Measurements from ENCODE around the gene HLA-A.
A peak's percentile ranks its signal among the peaks of the same experiment; 100 is the strongest.
"Not testable (repeated sequence)": the region's sequence is repeated elsewhere in the genome, so short reads cannot be mapped to it uniquely, and the experiment has no call there.

The HLA-A gene

DNA sequence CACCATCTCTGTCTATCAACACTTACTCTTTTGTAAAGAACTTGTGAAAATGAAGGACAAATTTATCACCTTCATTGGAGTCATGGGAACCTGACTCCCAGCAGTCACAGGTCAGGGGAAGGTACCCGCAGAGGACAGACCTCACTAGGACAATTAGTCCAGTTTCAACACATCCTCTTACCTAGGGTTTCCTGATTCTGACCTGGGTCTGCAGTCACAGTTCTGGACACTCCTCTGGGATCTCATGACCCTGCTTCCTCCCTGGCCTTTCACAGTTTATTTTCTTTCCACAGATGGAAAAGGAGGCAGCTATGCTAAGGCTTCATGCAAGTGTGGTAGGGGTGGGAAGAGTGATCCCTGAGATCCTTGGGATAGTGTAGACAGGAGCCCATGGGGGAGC, 15.7 kb downstream of the HLA-A start:
- in situ Hi-C loops (cut with HindIII; ENCODE audit: low sequenced_read_pairs), result no loop called here
- TF ChIP-seq, protein P1, sequence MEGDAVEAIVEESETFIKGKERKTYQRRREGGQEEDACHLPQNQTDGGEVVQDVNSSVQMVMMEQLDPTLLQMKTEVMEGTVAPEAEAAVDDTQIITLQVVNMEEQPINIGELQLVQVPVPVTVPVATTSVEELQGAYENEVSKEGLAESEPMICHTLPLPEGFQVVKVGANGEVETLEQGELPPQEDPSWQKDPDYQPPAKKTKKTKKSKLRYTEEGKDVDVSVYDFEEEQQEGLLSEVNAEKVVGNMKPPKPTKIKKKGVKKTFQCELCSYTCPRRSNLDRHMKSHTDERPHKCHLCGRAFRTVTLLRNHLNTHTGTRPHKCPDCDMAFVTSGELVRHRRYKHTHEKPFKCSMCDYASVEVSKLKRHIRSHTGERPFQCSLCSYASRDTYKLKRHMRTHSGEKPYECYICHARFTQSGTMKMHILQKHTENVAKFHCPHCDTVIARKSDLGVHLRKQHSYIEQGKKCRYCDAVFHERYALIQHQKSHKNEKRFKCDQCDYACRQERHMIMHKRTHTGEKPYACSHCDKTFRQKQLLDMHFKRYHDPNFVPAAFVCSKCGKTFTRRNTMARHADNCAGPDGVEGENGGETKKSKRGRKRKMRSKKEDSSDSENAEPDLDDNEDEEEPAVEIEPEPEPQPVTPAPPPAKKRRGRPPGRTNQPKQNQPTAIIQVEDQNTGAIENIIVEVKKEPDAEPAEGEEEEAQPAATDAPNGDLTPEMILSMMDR (IDR thresholded peaks at IDR 0.05; ENCODE audit: low read depth, low read length), result no peak
- H3K4me3 ChIP-seq (ENCODE audit: low read depth, low read length), result no peak overlapping the region
- no peak for DNase-seq (ENCODE audit: low read depth, low spot score)

DNA sequence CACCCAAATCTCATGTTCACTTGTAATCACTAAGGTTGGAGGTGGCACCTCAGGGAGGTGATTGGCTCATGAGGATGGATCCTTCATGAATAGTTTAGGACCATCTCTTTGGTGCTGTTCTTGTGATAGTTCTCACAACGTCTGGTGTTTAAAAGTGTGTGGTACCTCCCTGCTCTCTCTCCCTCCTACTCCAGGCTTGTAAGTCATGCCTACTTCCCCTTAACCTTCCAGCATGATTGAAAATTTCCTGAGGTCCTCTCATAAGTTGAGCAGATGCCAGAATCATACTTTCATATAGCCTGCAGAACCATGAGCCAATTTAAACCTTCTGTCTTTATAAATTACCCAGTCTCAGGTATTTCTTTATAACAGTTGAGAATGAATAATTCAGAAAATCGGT, 16.6 kb downstream of the HLA-A start:
- TF ChIP-seq, protein P1 (IDR thresholded peaks at IDR 0.05; ENCODE audit: low read depth, low read length), result no peak

DNA sequence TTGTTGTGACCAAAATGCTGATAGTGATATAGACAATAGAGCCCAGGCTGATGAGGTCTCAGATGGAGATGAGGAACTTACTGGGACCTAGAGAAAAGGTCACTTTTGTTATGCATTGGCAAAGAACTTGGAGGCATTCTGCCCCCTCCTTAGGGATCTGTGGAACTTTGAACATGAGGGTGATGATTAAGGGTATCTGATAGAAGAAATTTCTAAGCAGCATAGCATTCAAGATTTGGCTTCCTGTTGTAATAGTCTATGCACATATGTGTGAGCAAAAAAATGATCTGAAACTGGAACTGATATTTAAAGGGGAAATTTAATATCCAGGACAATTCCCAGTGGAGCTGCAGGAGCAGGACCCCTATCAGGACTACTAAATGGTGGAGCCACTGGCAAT, 17.1 kb downstream of the HLA-A start:
- DNase-seq (ENCODE audit: low read depth, low spot score), result no peak
- TF ChIP-seq, protein P1 (IDR thresholded peaks at IDR 0.05; ENCODE audit: low read depth, low read length), result no peak
- in situ Hi-C loops (cut with HindIII; ENCODE audit: low sequenced_read_pairs), result no loop called here
- H3K4me3 ChIP-seq (ENCODE audit: low read depth, low read length), result no peak overlapping the region

More for the DNA sequence above, 16.6 kb downstream of the HLA-A start:
- no peak overlapping the region for H3K4me3 ChIP-seq (ENCODE audit: low read depth, low read length)
- in situ Hi-C loops (cut with HindIII; ENCODE audit: low sequenced_read_pairs), result no loop called here
- no peak for DNase-seq (ENCODE audit: low read depth, low spot score)

DNA sequence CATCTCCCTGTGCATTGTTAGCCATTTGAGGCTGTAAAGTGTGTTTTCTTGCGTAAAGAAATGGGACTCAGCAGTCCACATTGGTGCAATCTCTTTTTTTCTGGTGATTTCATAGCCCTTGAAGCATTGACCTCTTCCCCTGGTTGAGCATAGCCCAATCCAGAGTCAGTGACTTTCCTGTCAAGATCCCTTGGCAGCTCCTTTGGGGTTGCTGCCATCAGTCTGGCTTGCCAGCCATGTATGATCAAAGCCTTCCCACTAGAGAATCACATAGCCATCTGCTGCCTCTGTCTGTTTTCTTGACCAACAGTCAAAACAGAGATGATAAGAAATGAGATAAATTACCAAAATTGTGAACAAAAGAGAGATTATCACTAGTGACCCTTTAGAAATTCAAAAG, 19.6 kb downstream of the HLA-A start:
- no peak for DNase-seq (ENCODE audit: low read depth, low spot score)
- no peak overlapping the region for H3K4me3 ChIP-seq (ENCODE audit: low read depth, low read length)
- TF ChIP-seq, protein P1 (IDR thresholded peaks at IDR 0.05; ENCODE audit: low read depth, low read length), result no peak
- in situ Hi-C loops (cut with HindIII; ENCODE audit: low sequenced_read_pairs), result no loop called here

DNA sequence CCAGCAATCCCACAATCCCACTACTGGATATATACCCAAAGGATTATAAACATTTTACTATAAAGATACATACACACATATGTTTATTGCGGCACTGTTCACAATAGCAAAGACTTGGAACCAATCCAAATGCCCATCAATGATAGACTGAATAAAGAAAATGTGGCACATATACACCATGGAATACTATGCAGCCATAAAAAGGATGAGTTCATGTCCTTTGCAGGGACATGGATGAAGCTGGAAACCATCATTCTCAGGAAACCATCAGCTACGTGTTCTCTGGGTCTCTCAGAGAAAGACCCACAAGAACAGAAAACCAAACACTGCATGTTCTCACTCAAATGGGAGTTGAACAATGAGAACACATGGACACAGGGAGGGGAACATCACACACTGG, 21.4 kb downstream of the HLA-A start:
- in situ Hi-C loops (cut with HindIII; ENCODE audit: low sequenced_read_pairs); DNase-seq (ENCODE audit: low read depth, low spot score); H3K4me3 ChIP-seq (ENCODE audit: low read depth, low read length): not testable (repeated sequence)

DNA sequence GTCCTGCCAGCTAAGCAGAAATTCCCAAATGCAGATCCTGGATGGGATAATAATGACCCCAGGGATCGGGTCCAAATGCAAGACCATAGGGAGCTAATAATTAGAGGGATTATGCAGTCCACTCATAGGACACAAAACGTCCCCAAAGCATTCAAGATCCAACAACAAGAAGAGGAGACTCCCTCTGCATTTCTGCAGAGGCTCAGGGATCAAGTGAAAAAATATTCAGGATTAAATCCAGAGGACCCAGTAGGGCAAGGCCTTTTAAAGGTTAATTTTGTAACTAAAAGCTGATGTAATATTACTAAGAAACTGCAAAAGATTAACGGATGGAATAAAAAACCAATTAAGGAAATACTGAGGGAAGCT, 22.2 kb downstream of the HLA-A start:
- no peak for DNase-seq (ENCODE audit: low read depth, low spot score)
- TF ChIP-seq, protein P1 (IDR thresholded peaks at IDR 0.05; ENCODE audit: low read depth, low read length), result no peak
- in situ Hi-C loops (cut with HindIII; ENCODE audit: low sequenced_read_pairs), result no loop called here
- H3K4me3 ChIP-seq (ENCODE audit: low read depth, low read length), result peak overlapping the region; percentile 50

DNA sequence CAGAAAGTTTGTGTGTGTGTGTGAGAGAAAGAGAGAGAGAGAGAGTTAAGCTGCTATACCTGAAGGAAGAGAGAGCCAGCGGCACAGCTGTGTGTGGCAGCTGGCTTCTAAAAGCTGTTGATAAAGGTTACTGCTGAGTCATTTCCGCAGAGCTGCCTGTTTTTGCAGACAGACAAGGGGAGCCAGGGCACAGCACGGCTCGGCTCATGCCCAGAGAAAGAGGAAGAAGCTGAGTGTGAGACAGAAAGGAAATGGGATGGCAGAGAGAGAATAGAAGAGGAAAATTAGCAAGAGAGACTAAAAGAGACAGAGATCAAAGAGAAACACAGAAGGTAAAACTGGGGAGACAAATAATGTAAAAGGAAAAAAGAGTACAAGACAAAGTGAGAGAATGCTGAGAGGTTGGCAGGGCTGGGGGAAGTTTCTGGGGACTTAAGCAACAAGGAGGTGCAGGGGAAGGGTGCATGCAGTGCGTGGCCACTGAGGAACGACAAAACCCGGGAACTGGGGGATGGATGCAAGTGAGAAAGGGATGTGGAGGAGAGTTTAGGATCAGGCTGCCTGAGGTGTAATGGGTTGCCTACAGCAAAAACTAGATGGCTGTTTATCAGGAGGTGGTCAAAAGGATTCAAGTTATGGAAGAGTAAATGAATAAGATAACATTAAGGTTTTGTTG, 22.7 kb downstream of the HLA-A start:
- TF ChIP-seq, protein P1 (IDR thresholded peaks at IDR 0.05; ENCODE audit: low read depth, low read length), result no peak
- in situ Hi-C loops (cut with HindIII; ENCODE audit: low sequenced_read_pairs), result no loop called here
- peak overlapping the region; percentile 50 for H3K4me3 ChIP-seq (ENCODE audit: low read depth, low read length)
- DNase-seq (ENCODE audit: low read depth, low spot score), result peak; percentile 83
